Sciatic nerve (tissue), 2 donors: Measurements from ENCODE around the gene TMEM63C. TPM values are rescaled to one million over a fixed set of nuclear protein-coding genes. Genes with fewer than 3 reads are reported as not detected.
"Not testable (repeated sequence)": the region's sequence is repeated elsewhere in the genome, so short reads cannot be mapped to it uniquely, and the experiment has no call there.

Experiments
- ATAC-seq: fragments of 200-7000 bp; cut with Tn5 transposase; one replicate; pipeline ENCODE4 v1.9.1; 2020; ENCODE audit warnings: mild to moderate bottlenecking, moderate library complexity
- DNase-seq: peaks from one replicate; pipeline ENCODE4 v3.0.0-alpha.2; 2020; ENCODE audit warnings: low spot score
- intact Hi-C: fragments of 100-400 bp; cut with DNase I; formaldehyde crosslinking; loops from one replicate; pipeline ENCODE4 v1.14.2; 2022
- total RNA-seq: library from RNA; stranded (reverse); fragmentation: NEBNext Ultra II Directional; extraction: Animal tissue kit (Norgen Biotek cat#: 25700); gene quantifications from one replicate; pipeline ENCODE4 v1.2.1, GENCODE V29; 2021
- donor health status: DM: no; HTN: no; CAD: no.
- donor health status: DM: no; HTN: no; CAD: no.

The TMEM63C gene
- total RNA-seq, 1 donor from 2014 or later: not detected

- intact Hi-C loops: no loop called here
- DNase-seq (no peak), ATAC-seq (no peak)
These were observed 84.2 kb downstream of the TMEM63C start for GRCh38 chr14:77265561-77266335.

GRCh38 chr14:77266336-77266735 lies 84.7 kb downstream of the TMEM63C start:
- intact Hi-C loops: no loop called here
- ATAC-seq (no peak), DNase-seq (no peak)

GRCh38 chr14:77267937-77268699 lies 86.5 kb downstream of the TMEM63C start:
- no peak for DNase-seq
- intact Hi-C loops: no loop called here
- no peak for ATAC-seq

DNA sequence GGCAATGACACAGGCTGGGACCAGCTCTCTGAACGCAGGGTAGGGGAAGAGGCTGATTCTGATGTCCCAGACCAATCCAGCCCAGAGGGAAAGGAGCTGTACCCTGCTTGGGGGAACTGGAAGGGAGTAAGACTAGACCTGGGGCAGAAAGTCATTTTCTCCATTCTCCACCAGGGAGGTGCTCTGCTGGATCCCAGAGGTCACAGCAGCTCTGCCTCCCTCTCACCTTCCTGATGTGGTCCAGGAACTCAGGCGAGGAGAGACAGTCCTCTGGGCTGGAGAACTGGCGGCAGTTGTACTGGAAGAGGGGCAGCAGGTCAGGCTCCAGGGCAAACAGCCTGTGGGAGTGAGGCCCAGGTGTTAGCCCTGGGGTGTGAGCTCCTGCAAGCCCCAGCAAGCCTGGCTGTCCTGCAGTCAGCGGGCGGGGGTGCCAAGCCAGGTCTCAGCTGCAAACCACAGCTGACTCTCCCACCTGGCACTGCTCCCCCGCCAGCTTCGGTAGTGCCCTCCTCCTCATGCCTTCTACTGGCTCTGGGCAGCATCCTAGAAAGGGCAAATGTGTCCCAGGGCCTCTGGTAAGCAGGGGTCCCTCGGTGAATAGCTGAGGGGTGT lies 87.5 kb downstream of the TMEM63C start:
- no peak for DNase-seq
- intact Hi-C loops: no loop called here

DNA sequence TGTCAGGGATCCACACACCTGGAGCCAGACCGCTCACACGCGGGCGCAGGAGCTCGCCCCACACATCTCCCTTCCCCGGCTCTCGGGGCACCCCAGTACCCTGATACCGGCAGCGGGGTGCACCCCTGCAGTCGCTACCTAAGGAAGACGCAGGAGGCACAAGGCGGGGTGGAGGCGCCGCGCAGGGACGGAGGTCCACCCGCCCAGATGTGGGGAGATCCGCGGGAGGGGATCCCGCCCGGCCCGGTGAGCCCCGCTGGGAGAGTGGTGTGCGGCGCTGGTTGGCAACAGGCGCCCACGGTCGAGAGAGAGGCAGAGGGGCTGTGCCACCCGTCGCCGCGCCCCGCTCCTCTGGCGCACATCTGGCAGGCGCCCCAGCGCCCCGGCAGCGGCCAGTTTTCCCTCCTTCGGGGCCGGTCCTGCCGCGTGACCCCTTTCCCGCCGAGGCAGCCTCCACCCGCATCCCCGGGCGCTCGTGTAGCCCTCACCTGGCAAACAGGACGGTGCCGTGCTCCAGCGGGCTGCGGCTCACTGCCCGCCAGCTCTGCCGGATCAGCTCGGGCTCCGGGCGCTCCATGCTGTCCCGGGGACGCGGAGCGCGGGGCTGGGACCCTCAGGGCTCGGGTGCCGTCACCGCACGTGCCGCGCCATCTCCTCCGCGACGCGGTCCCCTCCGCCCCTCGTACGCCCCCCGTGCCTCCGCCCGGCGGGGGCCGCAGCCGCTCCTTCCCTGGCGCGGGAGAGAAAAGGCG lies 88.9 kb downstream of the TMEM63C start:
- intact Hi-C loops: no loop called here
- no peak for ATAC-seq
- DNase-seq: no peak

More for the DNA sequence above, 87.5 kb downstream of the TMEM63C start:
- no peak for ATAC-seq

DNA sequence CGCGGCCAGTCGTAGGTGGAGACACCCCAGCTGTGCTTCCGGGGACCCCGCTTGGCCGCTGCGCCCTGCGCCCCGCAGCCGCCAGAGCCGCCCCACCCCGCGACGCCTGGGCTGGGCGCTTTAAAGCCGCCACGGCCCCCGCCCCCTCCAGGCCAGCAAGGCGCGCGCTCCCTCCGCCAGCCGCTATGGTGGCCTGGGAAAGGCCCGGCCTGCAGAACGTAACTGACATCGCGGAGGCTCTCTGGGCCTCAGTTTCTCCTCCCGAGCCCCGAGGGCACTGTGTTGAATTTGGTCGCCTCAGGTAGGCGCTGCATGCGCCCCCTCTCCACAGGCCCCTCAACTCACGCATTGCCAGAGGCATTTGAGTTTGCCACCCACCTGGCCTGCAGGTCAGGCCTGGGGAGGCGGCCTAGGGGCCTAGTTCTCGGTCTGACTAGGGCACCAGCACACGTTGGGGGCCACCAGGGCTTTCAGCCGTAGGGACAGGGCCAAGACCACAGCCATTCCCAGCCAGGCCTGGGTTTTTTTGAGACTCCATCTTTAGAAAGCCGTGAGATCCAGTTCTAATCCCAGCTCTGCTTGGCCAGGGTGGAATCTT lies 89.6 kb downstream of the TMEM63C start, which contains the start of gene NGB:
NGB (minus strand) TSS at position 94 of the 598 bp plus-strand sequence. CDS start 269 bp downstream, outside the sequence.
- intact Hi-C loops: no loop called here
- no peak for ATAC-seq
- DNase-seq: no peak

DNA sequence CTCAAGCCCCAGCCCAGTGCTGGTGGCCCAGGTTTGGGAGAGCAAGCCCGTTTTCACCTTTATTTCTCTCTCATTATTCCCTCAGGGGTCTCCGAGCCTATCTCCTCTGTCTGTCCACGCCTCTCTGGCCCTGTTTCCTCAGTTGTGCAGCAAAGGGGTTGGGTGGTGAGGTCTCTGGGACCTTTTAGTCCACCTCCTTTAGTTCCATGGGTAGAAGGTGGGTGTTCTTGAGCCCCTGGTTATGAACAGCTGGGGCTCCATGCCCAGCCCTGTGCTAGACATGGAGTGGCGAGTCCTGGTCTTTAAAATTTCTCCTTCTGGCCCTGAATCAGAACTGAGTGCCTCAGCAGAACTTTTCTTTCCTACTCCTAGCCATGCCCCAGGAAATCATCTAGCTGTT lies 90.7 kb downstream of the TMEM63C start:
- ATAC-seq (no peak), DNase-seq (no peak)
- intact Hi-C loops: no loop called here

DNA sequence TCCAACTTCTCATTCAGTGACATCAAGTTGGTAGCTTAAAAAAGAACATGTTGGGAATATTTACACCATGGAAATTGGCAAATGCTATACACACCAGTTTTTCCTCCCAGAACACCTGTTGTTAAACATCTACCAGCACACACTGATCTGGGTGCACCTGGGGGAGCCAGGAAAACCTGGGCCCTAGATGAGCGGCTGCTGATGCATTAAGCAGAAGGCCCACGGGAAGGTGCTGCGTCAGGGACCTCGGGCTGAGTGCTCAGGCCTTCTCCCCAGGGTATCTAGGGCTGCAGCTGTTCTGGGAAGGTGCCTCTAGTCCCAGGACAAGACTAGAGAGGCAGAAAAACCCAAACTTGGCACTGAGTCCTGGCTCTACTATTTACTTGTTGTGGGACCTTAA lies 92.2 kb downstream of the TMEM63C start:
- intact Hi-C loops: no loop called here
- ATAC-seq: no peak
- DNase-seq: no peak

GRCh38 chr14:77275041-77275580 lies 93.5 kb downstream of the TMEM63C start:
- ATAC-seq: no peak
- DNase-seq: no peak
- intact Hi-C loops: no loop called here

DNA sequence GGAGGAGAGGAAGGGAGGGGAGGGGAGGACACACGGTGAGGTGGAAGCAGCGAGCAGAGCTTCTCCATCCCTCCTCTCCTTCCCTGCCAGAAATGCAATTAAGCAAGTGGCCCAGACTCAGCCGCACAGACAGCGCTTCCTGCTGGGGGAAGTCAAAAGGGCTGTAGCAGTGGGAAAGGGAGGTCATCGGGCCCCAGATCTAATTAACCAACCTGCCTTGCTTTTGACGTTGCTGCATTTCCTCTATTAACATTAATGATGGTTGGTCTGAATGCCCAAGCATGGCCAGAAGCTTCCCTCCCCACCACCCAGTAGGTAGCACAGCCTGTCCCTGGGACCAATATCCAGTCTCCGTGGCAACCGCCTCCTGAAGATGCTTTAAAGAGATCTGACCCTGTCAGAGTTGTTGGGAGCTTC lies 94.0 kb downstream of the TMEM63C start:
- no peak for ATAC-seq
- DNase-seq: no peak
- intact Hi-C loops: no loop called here

- ATAC-seq (no peak), DNase-seq (no peak)
- intact Hi-C loops: no loop called here
These were observed 94.8 kb downstream of the TMEM63C start for GRCh38 chr14:77276295-77276935.

- no peak for ATAC-seq
- intact Hi-C loops: no loop called here
- DNase-seq: no peak
These were observed 95.4 kb downstream of the TMEM63C start for GRCh38 chr14:77276959-77277358.

- DNase-seq: no peak
- intact Hi-C loops: no loop called here
- ATAC-seq: no peak
These were observed 97.0 kb downstream of the TMEM63C start for GRCh38 chr14:77278461-77279230.

DNA sequence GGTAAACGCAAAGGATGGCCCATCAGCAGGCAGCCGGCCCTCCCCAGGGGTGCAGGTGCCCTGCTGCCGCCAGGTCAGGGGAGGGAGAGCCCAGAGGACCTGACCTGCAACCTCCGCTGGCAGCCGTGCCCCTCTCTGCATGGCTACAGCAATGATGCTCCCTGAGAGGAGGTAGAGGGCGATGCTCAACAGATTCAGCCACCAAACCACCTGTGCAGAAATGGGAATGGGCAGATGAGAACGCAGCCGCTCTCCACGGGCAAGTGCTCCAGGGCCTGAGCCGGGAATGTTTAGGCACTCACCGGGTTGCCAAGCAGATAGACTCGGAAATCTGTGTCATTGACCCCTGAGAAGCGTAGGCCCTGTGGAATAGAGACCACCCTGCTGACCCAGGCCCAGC lies 98.1 kb downstream of the TMEM63C start:
- intact Hi-C loops: no loop called here
- DNase-seq (no peak), ATAC-seq (no peak)

DNA sequence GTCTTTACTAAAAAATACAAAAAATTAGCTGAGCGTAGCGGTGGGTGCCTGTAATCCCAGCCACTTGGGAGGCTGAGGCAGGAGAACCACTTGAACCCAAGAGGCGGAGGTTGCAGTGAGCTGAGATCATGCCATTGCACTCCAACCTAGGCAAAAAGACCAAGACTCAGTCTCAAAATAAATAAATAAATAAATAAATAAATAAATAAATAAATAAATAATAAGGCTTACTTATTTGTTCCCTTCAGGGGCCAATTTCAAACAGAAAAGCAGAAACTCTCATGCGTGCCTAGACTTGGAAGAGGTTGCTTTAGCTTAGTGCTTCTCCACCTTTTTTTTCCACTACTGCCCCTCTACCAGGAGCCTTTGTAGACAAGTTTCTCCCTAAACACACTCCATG lies 99.3 kb downstream of the TMEM63C start:
- ATAC-seq, intact Hi-C loops, DNase-seq: not testable (repeated sequence)

DNA sequence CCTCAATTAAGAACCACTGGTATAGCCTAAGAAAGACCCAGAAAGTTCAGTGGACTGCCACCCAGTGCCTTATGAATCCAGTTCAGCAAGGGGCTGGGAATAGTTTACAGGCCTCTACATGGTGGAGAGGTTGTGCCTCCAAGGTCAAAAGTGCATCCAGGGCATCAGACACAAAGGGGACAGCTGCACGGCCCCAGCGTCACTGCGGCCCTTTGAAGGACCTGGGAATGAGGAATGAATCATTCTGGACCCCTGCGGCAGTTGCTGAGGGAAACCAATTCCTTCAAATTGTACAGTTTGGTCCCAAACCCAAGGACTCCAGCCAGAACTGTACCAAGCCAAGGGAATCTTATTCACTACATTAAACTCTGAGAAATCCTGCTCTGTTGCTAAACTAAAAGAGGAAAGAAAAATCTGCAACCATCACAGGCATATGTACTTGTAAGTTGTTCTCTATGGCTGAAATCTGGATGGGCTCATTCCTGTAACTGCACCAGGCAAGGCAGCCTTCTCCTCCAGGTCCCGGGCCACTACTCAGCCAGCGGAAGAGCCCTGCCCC lies 100.3 kb downstream of the TMEM63C start:
- ATAC-seq (no peak), DNase-seq (no peak)
- intact Hi-C loops: no loop called here

- intact Hi-C loops: no loop called here
- no peak for DNase-seq
- no peak for ATAC-seq
These were observed 102.5 kb downstream of the TMEM63C start for GRCh38 chr14:77284066-77284465.
